OCI-LY7 (cell line): ENCODE data around the gene SPOPL. TPM values are rescaled to one million over a fixed set of nuclear protein-coding genes. Genes with fewer than 3 reads are reported as not detected.

ENCODE experiments used
- BruUV-seq: library from RNA; stranded (reverse); fragments of 400-500 nt; replicated peaks from 2 replicates; lab custom pipeline; 2021; lab: Mats Ljungman, UMichigan
- CTCF ChIA-PET: fragments of 300-600 bp; sonication (Branson Sonifier 250); formaldehyde crosslinking; loops from one replicate; lab custom pipeline; 2022; ENCODE audit warnings: antibody characterized with exemption; ENCODE audit not compliant: unreplicated experiment; lab: Charles Lee
- POLR2A ChIA-PET: fragments of 300-600 bp; sonication (Branson Sonifier 250); formaldehyde crosslinking; loops from one replicate; lab custom pipeline; 2022; ENCODE audit warnings: antibody characterized with exemption; lab: Charles Lee
- DNase-seq: peaks from one replicate; pipeline ENCODE4 v3.0.0-alpha.2; 2015; ENCODE audit warnings: low spot score
- H2AFZ ChIP-seq: fragments of 200-600 bp; sonication (generic), shearing (Covaris generic); 2 replicates; pipeline ENCODE4 v1.6.1; 2014; ENCODE audit warnings: mild to moderate bottlenecking, antibody characterized with exemption, low read length, moderate library complexity
- H3K27ac ChIP-seq: fragments of 200-600 bp; sonication (generic); 2 replicates; pipeline ENCODE4 v1.5.1; 2014; ENCODE audit warnings: mixed run types, low read depth, mild to moderate bottlenecking, moderate library complexity, low read length, inconsistent platforms; ENCODE audit not compliant: poor library complexity, severe bottlenecking
- H3K36me3 ChIP-seq: fragments of 200-600 bp; sonication (generic); 2 replicates; pipeline ENCODE4 v1.6.1; 2014; ENCODE audit warnings: mild to moderate bottlenecking, antibody characterized with exemption, low read length, moderate library complexity, mixed read lengths; ENCODE audit not compliant: insufficient read depth
- H3K4me1 ChIP-seq: fragments of 200-600 bp; sonication (generic); 2 replicates; pipeline ENCODE4 v1.5.1; 2014; ENCODE audit warnings: mild to moderate bottlenecking, low read length; ENCODE audit not compliant: insufficient read depth, poor library complexity, severe bottlenecking
- H3K4me2 ChIP-seq: fragments of 200-600 bp; sonication (generic); 2 replicates; pipeline ENCODE4 v1.6.1; 2014; ENCODE audit warnings: mild to moderate bottlenecking, low read length
- H3K4me3 ChIP-seq: fragments of 200-600 bp; sonication (generic); 2 replicates; pipeline ENCODE4 v1.5.1; 2014; ENCODE audit warnings: mild to moderate bottlenecking, low read depth, low read length; ENCODE audit not compliant: poor library complexity, severe bottlenecking
- H3K79me2 ChIP-seq: fragments of 200-600 bp; sonication (generic); 2 replicates; pipeline ENCODE4 v1.6.1; 2016; ENCODE audit warnings: low read depth, mild to moderate bottlenecking, low read length, moderate library complexity, mixed read lengths; ENCODE audit not compliant: insufficient read depth
- H3K9me2 ChIP-seq: fragments of 200-600 bp; sonication (generic); 2 replicates; pipeline ENCODE4 v1.6.1; 2016; ENCODE audit warnings: mild to moderate bottlenecking, low read length, mixed read lengths; ENCODE audit not compliant: insufficient read depth
- H3K9me3 ChIP-seq: fragments of 200-600 bp; sonication (generic); 2 replicates; pipeline ENCODE4 v1.6.1; 2014; ENCODE audit warnings: mild to moderate bottlenecking, mixed run types, low read length, mixed read lengths
- H4K20me1 ChIP-seq: fragments of 200-600 bp; sonication (generic); 2 replicates; pipeline ENCODE4 v1.6.1; 2014; ENCODE audit warnings: mild to moderate bottlenecking, antibody characterized with exemption, low read length, moderate library complexity, mixed read lengths; ENCODE audit not compliant: insufficient read depth
- EZH2phosphoT487 ChIP-seq: fragments of 200-600 bp; sonication (generic); IDR thresholded peaks from 2 replicates; pipeline ENCODE4 v1.6.1; 2018; ENCODE audit warnings: low read depth, borderline replicate concordance, mild to moderate bottlenecking, mixed run types, antibody characterized with exemption, low read length, moderate library complexity, mixed read lengths
- intact Hi-C: fragments of 100-400 bp; cut with micrococcal nuclease; formaldehyde crosslinking; loops from one replicate; pipeline ENCODE4 v1.10.0; 2022; ENCODE audit not compliant: unreplicated experiment
- total RNA-seq, 2 experiments: library from RNA; depleted of rRNA in 1 of 2; stranded (reverse); fragments of >200 nt in 1 of 2; shearing (Covaris generic) in 1 of 2; gene quantifications; 2 replicates each; pipeline ENCODE4 v1.2.3, GENCODE V29; 2014 to 2022
- TF ChIP-seq, protein P1 (sequence below): fragments of 200-600 bp; sonication (generic); conservative IDR thresholded peaks from 2 replicates; pipeline ENCODE4 v1.5.1; 2014; ENCODE audit warnings: mild to moderate bottlenecking, antibody characterized with exemption, low read length, moderate library complexity, mixed read lengths

SPOPL gene
- total RNA-seq, 2 experiments from 2014 or later = 11.4 to 18.3 TPM

DNA sequence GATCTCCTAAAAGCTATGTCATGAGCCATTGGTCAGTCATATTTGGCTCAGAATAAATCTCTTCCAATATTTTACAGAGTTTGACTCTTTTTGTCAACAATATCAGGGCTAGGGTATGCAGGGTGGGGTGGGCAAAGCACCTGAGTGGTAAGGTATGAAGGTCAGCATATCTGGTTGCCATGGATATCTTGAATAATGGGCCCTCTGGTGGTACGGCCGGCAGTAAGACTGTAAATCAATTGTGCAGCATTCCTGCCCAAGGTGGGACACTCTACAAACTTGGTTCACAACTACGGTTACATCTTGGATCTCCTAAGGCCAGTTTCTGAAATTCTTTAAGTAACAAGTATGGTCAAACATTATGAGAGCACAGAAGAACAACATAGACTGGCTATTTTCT is 119.6 kb downstream of the SPOPL start:
- DNase-seq = no peak
- H4K20me1 ChIP-seq = no peaks in the 10 kb centered on the region
- no peak for TF ChIP-seq EZH2phosphoT487
- TF ChIP-seq, protein P1, sequence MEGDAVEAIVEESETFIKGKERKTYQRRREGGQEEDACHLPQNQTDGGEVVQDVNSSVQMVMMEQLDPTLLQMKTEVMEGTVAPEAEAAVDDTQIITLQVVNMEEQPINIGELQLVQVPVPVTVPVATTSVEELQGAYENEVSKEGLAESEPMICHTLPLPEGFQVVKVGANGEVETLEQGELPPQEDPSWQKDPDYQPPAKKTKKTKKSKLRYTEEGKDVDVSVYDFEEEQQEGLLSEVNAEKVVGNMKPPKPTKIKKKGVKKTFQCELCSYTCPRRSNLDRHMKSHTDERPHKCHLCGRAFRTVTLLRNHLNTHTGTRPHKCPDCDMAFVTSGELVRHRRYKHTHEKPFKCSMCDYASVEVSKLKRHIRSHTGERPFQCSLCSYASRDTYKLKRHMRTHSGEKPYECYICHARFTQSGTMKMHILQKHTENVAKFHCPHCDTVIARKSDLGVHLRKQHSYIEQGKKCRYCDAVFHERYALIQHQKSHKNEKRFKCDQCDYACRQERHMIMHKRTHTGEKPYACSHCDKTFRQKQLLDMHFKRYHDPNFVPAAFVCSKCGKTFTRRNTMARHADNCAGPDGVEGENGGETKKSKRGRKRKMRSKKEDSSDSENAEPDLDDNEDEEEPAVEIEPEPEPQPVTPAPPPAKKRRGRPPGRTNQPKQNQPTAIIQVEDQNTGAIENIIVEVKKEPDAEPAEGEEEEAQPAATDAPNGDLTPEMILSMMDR = peak; percentile 25; the same call in 1 of the 2 replicates
- H3K27ac ChIP-seq = no peak overlapping the region
- ChIA-PET POLR2A (no interaction called here), CTCF (no interaction called here)
- no peaks in the 10 kb centered on the region for H3K9me3 ChIP-seq
- H3K79me2 ChIP-seq = no peaks in the 10 kb centered on the region
- H3K9me2 ChIP-seq = no peaks in the 10 kb centered on the region
- intact Hi-C loops = no loop called here
- no peak overlapping the region for H3K4me3 ChIP-seq
- no TSS peak for BruUV-seq
- H3K4me2 ChIP-seq = no peak overlapping the region
- no peaks in the 10 kb centered on the region for H3K36me3 ChIP-seq
- no peak overlapping the region for H2AFZ ChIP-seq
- no peaks in the 10 kb centered on the region for H3K4me1 ChIP-seq

DNA sequence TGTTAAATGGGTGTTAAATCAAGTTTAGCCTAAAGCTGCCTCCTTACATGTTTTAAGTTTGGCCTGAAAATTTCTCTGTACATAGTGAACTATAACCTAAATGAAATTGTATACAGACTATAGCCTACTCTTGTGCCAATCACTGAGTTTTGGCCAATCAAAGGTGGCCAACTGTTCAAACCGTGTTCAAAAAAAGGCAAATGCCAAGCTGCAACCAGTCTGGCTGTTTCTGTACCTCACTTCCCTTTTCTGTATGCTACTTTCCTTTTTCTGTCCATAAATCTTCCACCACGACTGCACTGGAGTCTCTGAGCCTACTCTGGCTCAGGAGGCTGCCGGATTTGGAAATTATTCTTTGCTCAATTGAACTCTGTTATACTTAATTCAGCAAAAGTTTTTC is 121.0 kb downstream of the SPOPL start:
- CTCF ChIA-PET = no interaction called here
- H4K20me1 ChIP-seq = no peaks in the 10 kb centered on the region
- no peak overlapping the region for H2AFZ ChIP-seq
- no peak for DNase-seq
- intact Hi-C loops = no loop called here
- TF ChIP-seq, protein P1 = no peak
- TF ChIP-seq EZH2phosphoT487 = no peak
- H3K4me3 ChIP-seq = no peak overlapping the region
- H3K9me3 ChIP-seq = no peaks in the 10 kb centered on the region
- no peaks in the 10 kb centered on the region for H3K4me1 ChIP-seq
- POLR2A ChIA-PET = interaction anchor here (0.7 kb wide), 1 partner anchor 697 kb away, joined by 3 read pairs; no protein-coding TSS in a partner anchor
- H3K79me2 ChIP-seq = no peaks in the 10 kb centered on the region
- H3K9me2 ChIP-seq = no peaks in the 10 kb centered on the region
- no peaks in the 10 kb centered on the region for H3K36me3 ChIP-seq
- no peak overlapping the region for H3K4me2 ChIP-seq
- BruUV-seq = no TSS peak
- no peak overlapping the region for H3K27ac ChIP-seq
